Measurements from ENCODE around the gene CCDC137. TPM values are rescaled to one million over a fixed set of nuclear protein-coding genes. Genes with fewer than 3 reads are reported as not detected.
A peak's percentile ranks its signal among the peaks of the same experiment; 100 is the strongest.

The CCDC137 gene
- total RNA-seq, 3 donors from 2014 or later (not counting 1 experiment from before 2014, with no cell fraction given): 15.6 to 24.2 (median 22.1) TPM

DNA sequence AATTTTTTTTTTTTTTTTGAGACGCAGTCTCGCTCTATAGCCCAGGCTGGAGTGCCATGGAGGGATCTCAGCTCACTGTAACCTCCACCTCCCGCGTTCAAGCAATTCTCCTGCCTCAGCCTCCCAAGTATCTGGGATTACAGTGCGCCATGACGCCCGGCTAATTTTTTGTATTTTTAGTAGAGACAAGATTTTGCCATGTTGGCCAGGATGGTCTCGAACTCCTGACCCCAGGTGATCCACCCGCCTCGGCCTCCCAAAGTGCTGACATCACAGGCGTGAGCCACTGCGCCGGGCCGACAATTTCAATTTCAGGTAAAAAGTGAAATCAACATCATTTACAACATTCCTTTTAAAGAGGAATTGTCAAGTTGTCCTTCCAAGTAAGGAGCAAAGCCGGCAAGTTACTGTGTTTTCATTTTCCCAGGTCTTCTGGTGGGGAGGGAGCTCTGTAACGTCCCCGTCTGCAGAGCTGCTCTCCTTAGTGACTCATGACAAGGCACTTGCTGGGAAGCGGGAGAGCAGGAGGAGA, 30.5 kb upstream of the CCDC137 start:
- intact Hi-C loops (cut with micrococcal nuclease): no loop called here
- ATAC-seq (peak in 1 of 3 donors; percentile 6), DNase-seq (peak in 1 of 2 donors; percentile 25)
- peaks cover 2% of the 10 kb centered on the region for H3K36me3 ChIP-seq (ENCODE audit: control insufficient read depth, insufficient read depth, low read length)
- peak overlapping the region; percentile 59 for H3K27ac ChIP-seq (ENCODE audit: low read length)
- WGBS (ENCODE audit: insufficient coverage): 51% methylated on average over 16 of the region's 18 CpGs
- TF ChIP-seq, protein P1, sequence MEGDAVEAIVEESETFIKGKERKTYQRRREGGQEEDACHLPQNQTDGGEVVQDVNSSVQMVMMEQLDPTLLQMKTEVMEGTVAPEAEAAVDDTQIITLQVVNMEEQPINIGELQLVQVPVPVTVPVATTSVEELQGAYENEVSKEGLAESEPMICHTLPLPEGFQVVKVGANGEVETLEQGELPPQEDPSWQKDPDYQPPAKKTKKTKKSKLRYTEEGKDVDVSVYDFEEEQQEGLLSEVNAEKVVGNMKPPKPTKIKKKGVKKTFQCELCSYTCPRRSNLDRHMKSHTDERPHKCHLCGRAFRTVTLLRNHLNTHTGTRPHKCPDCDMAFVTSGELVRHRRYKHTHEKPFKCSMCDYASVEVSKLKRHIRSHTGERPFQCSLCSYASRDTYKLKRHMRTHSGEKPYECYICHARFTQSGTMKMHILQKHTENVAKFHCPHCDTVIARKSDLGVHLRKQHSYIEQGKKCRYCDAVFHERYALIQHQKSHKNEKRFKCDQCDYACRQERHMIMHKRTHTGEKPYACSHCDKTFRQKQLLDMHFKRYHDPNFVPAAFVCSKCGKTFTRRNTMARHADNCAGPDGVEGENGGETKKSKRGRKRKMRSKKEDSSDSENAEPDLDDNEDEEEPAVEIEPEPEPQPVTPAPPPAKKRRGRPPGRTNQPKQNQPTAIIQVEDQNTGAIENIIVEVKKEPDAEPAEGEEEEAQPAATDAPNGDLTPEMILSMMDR (IDR thresholded peaks at IDR 0.05): no peak
- H3K27me3 Mint-ChIP-seq (ENCODE audit: low read depth in 2 of 2): no peaks in the 10 kb centered on the region
- no peaks in the 10 kb centered on the region for H3K9me3 ChIP-seq (ENCODE audit: control insufficient read depth, insufficient read depth, low read length)
- H3K9me3 Mint-ChIP-seq: no peaks in the 10 kb centered on the region
- H3K4me3 Mint-ChIP-seq: peak overlapping the region; percentile 96
- H3K36me3 Mint-ChIP-seq: no peaks in the 10 kb centered on the region
- H3K4me3 ChIP-seq (ENCODE audit: low read length): peak overlapping the region; percentile 78
- no peaks in the 10 kb centered on the region for H3K27me3 ChIP-seq (ENCODE audit: control insufficient read depth, insufficient read depth, low read length)
- peak overlapping the region; percentile 84 to 88 for H3K27ac Mint-ChIP-seq
- H3K4me1 Mint-ChIP-seq: peaks cover 9 to 21% of the 10 kb centered on the region in 2 donors
- H3K4me1 ChIP-seq (ENCODE audit: control insufficient read depth, insufficient read depth, low read length): peaks cover 20% of the 10 kb centered on the region

- H3K4me3 Mint-ChIP-seq: peak within 1 kb of the TSS; percentile 96
- Histone ChIP-seq H3K4me1 (ENCODE audit: control insufficient read depth, insufficient read depth, low read length) (peaks cover 20% of the 10 kb centered on the region), H3K27me3 (ENCODE audit: control insufficient read depth, insufficient read depth, low read length) (no peaks in the 10 kb centered on the region), H3K36me3 (ENCODE audit: control insufficient read depth, insufficient read depth, low read length) (no peaks in the 10 kb centered on the region), H3K4me3 (ENCODE audit: low read length) (peak within 1 kb of the TSS; percentile 78), H3K9me3 (ENCODE audit: control insufficient read depth, insufficient read depth, low read length) (no peaks in the 10 kb centered on the region), H3K27ac (ENCODE audit: low read length) (peak within 1 kb of the TSS; percentile 59)
- ATAC-seq: peak; percentile 90 to 93 (median 92)
- TF ChIP-seq, protein P1 (IDR thresholded peaks at IDR 0.05): no peak
- H3K9me3 Mint-ChIP-seq: no peaks in the 10 kb centered on the region
- no peaks in the 10 kb centered on the region for H3K27me3 Mint-ChIP-seq (ENCODE audit: low read depth in 2 of 2)
- H3K4me1 Mint-ChIP-seq: peaks cover 9 to 20% of the 10 kb centered on the region in 2 donors
- DNase-seq: peak; percentile 78 to 92
- no peaks in the 10 kb centered on the region for H3K36me3 Mint-ChIP-seq
- H3K27ac Mint-ChIP-seq: peak within 1 kb of the TSS; percentile 84 to 88
- intact Hi-C loops (cut with micrococcal nuclease): no loop called here
- WGBS (ENCODE audit: insufficient coverage): under 1% methylated on average over 77 of the region's 77 CpGs
Measured at GRCh38 chr17:81636505-81637288, 29.8 kb upstream of the CCDC137 start, which contains the start of the genes NPLOC4 and TSPAN10. Gene NPLOC4, minus strand, starts transcription at chr17:81637112. Its CDS starts 182 bp downstream, at chr17:81636930. Gene TSPAN10, plus strand, starts transcription at chr17:81637196. Its CDS starts 5,217 bp downstream, at chr17:81642413.

DNA sequence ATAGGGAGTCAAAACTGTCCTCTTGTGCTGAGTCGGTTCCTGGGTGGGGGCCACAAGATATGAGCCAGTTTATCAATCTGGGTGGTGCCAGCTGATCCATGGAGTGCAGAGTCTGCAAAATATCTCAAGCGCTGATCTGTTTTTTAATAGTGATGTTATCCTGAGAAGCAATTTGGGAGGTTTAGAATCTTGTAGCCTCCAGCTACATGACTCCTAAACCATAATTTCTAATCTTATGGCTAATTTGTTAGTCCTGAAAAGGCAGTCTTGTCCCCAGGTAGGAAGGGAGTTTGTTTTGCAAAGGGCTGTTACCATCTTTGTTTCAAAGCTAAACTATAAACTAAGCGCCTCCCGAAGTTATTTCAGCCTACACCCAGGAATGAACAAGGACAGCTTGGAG, 27.9 kb upstream of the CCDC137 start:
- H3K4me1 Mint-ChIP-seq: peaks cover 9 to 12% of the 10 kb centered on the region in 2 donors

More for the DNA sequence above, 27.9 kb upstream of the CCDC137 start:
- DNase-seq: no peak
- Mint-ChIP-seq H3K9me3 (no peaks in the 10 kb centered on the region), H3K4me3 (peak overlapping the region; percentile 35), H3K36me3 (no peaks in the 10 kb centered on the region), H3K27ac (no peak overlapping the region), H3K27me3 (ENCODE audit: low read depth in 2 of 2) (no peaks in the 10 kb centered on the region)
- intact Hi-C loops (cut with micrococcal nuclease): no loop called here
- no peak for ATAC-seq
- TF ChIP-seq, protein P1 (IDR thresholded peaks at IDR 0.05): no peak
- H3K9me3 ChIP-seq (ENCODE audit: control insufficient read depth, insufficient read depth, low read length): no peaks in the 10 kb centered on the region
- no peaks in the 10 kb centered on the region for H3K27me3 ChIP-seq (ENCODE audit: control insufficient read depth, insufficient read depth, low read length)
- no peak overlapping the region for H3K4me3 ChIP-seq (ENCODE audit: low read length)
- peaks cover 20% of the 10 kb centered on the region for H3K4me1 ChIP-seq (ENCODE audit: control insufficient read depth, insufficient read depth, low read length)
- no peaks in the 10 kb centered on the region for H3K36me3 ChIP-seq (ENCODE audit: control insufficient read depth, insufficient read depth, low read length)
- WGBS (ENCODE audit: insufficient coverage): 90% methylated on average over 3 of the region's 4 CpGs
- no peak overlapping the region for H3K27ac ChIP-seq (ENCODE audit: low read length)

All from natural killer cell (primary cell).